Measurements from ENCODE around the gene H2AZ1.
"Not testable (repeated sequence)": the region's sequence is repeated elsewhere in the genome, so short reads cannot be mapped to it uniquely, and the experiment has no call there.

Gene H2AZ1

DNA sequence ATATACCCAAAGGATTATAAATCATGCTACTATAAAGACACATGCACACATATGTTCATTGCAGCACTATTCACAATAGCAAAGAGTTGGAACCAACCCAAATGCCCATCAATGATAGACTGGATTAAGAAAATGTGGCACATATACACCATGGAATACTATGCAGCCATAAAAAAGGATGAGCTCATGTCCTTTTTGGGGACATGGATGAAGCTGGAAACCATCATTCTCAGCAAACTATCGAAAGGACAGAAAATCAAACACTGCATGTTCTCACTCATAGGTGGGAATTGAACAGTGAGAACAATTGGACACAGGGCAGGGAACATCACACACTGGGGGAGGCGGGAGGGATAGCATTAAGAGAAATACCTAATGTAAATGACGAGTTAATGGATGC lies 8.1 kb upstream of the H2AZ1 start:
- H3K9me3 ChIP-seq (ENCODE audit: control insufficient read depth, insufficient read depth, low read depth, low read length); H3K36me3 ChIP-seq (ENCODE audit: control insufficient read depth in 2 of 2, insufficient read depth in 1 of 2, low read length in 2 of 2); H3K27ac ChIP-seq (ENCODE audit: extremely low read depth, low read depth, low read length); H3K4me3 ChIP-seq (ENCODE audit: low read depth, low read length); H3K4me1 ChIP-seq (ENCODE audit: control insufficient read depth, insufficient read depth, low read length); CTCF ChIA-PET: not testable (repeated sequence)
- POLR2A ChIA-PET: interaction anchor here (1.3 kb wide), 1 partner anchor 8 kb away, joined by 4 read pairs; no protein-coding TSS in a partner anchor
- peak; percentile 87 for TF ChIP-seq ZNF146 (tag by site-specific recombination; IDR thresholded peaks at IDR 0.05)

DNA sequence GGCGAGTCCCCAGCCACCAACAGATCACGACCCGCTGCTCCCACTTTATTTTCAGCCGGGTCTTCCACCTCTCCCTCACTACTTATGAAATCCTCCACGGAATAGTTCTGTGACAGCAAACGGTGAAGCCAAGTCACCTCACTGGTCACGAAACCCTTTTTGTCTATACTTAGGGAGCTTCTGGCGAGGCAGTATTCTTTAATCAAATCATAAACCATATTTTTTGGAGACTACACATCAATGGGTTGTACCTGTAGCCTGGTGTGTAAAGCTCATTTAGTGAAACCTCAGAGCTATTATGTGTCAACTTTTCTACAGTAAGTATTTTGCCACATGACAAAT lies 809 bp upstream of the H2AZ1 start:
- Histone ChIP-seq H3K4me1 (ENCODE audit: control insufficient read depth, insufficient read depth, low read length) (no peaks in the 10 kb centered on the region), H3K27ac (ENCODE audit: extremely low read depth, low read depth, low read length) (peak overlapping the region; percentile 58; the same call in 1 of the 2 replicates), H3K9me3 (ENCODE audit: control insufficient read depth, insufficient read depth, low read depth, low read length) (no peaks in the 10 kb centered on the region), H3K4me3 (ENCODE audit: low read depth, low read length) (peak overlapping the region; percentile 66), H3K36me3 (ENCODE audit: control insufficient read depth in 2 of 2, insufficient read depth in 1 of 2, low read length in 2 of 2) (peaks cover 0 to 25% of the 10 kb centered on the region in 2 experiments; a peak in 1 of 3 replicates)
- ChIA-PET POLR2A (interaction anchor here (0.7 to 1.4 kb wide), 14 partner anchors 8 to 387 kb away, joined by 3 to 10 read pairs (median 4); partner anchors contain the start of gene TRMT10A), CTCF (no interaction called here)
- TF ChIP-seq ZNF335 (tag by site-specific recombination; conservative IDR thresholded peaks at IDR 0.05) (peak; percentile 58; the same call in 1 of the 2 replicates), ZNF777 (tag by site-specific recombination; IDR thresholded peaks at IDR 0.05; ENCODE audit: borderline replicate concordance) (no peak), ZBTB48 (tag by site-specific recombination; IDR thresholded peaks at IDR 0.05) (no peak), ZNF311 (tag by site-specific recombination; IDR thresholded peaks at IDR 0.05; ENCODE audit: borderline replicate concordance) (no peak)

DNA sequence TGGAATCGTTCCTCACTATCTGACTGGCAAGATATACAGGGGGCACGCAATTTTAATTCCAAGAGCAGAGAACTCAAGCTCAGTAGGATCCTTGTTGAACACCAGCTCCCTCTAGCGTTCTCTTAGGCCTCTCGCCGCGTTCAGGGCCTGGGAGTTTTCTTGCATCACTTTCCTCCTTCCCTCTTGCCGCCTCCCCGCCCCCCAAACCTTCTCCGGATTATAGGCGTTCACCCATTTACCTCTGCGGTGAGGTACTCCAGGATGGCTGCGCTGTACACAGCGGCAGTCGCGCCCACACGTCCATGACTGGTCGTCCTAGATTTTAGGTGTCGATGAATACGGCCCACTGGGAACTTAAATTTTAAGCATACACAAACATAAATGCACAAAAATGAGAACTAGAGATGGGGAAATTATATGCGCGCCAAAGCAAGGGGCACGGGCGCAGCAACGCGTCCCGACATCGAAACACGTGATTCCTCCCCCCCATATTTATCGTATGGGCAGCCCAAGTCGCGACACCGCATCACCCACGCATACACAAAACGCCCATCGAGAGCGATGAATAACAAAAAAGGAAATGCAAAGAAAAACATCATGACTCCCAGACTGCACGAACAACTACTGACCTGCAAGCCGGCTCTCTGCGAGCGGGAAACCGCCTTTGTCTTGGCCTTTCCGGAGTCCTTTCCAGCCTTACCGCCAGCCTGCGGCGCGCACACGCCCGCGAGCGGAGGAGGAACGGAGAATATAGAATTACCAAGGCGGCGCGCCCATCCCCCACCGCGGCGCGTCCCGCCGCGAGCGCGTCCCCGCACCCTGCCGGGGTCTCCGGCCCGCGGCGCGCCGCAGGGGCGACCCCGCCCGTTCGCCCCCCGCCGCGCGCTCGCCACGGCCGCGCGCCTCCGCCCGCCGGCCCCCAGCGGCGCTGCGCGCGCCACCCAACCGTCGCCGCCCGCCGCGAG lies 759 bp downstream of the H2AZ1 start:
- Histone ChIP-seq H3K9me3 (ENCODE audit: control insufficient read depth, insufficient read depth, low read depth, low read length) (no peaks in the 10 kb centered on the region), H3K4me3 (ENCODE audit: low read depth, low read length) (peak overlapping the region; percentile 77), H3K4me1 (ENCODE audit: control insufficient read depth, insufficient read depth, low read length) (no peaks in the 10 kb centered on the region), H3K27ac (ENCODE audit: extremely low read depth, low read depth, low read length) (peak overlapping the region; percentile 95), H3K36me3 (ENCODE audit: control insufficient read depth in 2 of 2, insufficient read depth in 1 of 2, low read length in 2 of 2) (peaks cover 3 to 31% of the 10 kb centered on the region in 2 experiments; a peak in 1 of 3 replicates)
- ChIA-PET POLR2A (interaction anchor here (0.6 to 1.4 kb wide), 12 partner anchors 9 to 1688 kb away, joined by 3 to 11 read pairs (median 5); partner anchors contain the start of genes LAMTOR3, PPP3CA, RAP1GDS1 and TRMT10A), CTCF (interaction anchor here (0.7 to 1.4 kb wide), 6 partner anchors 41 to 145 kb away, joined by 3 to 4 read pairs (median 3); no protein-coding TSS in a partner anchor)
- TF ChIP-seq ZNF530 (tag by site-specific recombination; IDR thresholded peaks at IDR 0.05; ENCODE audit: low read depth) (no peak), TRIM28 (IDR thresholded peaks at IDR 0.05; ENCODE audit: borderline replicate concordance, low read length) (peak; percentile 87; the same call in 1 of the 2 replicates), SP7 (tag by site-specific recombination; IDR thresholded peaks at IDR 0.05) (peak; percentile 53), EGR2 (tag by site-specific recombination; IDR thresholded peaks at IDR 0.05; ENCODE audit: low read depth) (peak; percentile 50; the same call in 1 of the 2 replicates), ZNF324 (tag by site-specific recombination; IDR thresholded peaks at IDR 0.05) (0 out of 2 replicates have a peak, but pooled peaks have one; percentile 15), MZF1 (tag by site-specific recombination; IDR thresholded peaks at IDR 0.05; ENCODE audit: borderline replicate concordance) (no peak), ZNF623 (tag by site-specific recombination; IDR thresholded peaks at IDR 0.05) (peak; percentile 12; the same call in 1 of the 2 replicates), ZEB2 (tag by site-specific recombination; IDR thresholded peaks at IDR 0.05) (peak; percentile 81), IKZF3 (tag by site-specific recombination; IDR thresholded peaks at IDR 0.05) (peak; percentile 45; the same call in 1 of the 2 replicates), ZNF558 (tag by site-specific recombination; IDR thresholded peaks at IDR 0.05) (0 out of 2 replicates have a peak, but pooled peaks have one; percentile 13), ZFHX2 (tag by site-specific recombination; conservative IDR thresholded peaks at IDR 0.05) (peak; percentile 75), ZNF341 (tag by site-specific recombination; IDR thresholded peaks at IDR 0.05; ENCODE audit: low read depth) (peak; percentile 51), YY1 (tag by site-specific recombination; IDR thresholded peaks at IDR 0.05) (0 out of 2 replicates have a peak, but pooled peaks have one; percentile 23), ZNF16 (tag by site-specific recombination; IDR thresholded peaks at IDR 0.05; ENCODE audit: low read depth) (no peak), KLF16 (tag by site-specific recombination; IDR thresholded peaks at IDR 0.05) (0 out of 2 replicates have a peak, but pooled peaks have one; percentile 12)
- TF ChIP-seq, protein P1, sequence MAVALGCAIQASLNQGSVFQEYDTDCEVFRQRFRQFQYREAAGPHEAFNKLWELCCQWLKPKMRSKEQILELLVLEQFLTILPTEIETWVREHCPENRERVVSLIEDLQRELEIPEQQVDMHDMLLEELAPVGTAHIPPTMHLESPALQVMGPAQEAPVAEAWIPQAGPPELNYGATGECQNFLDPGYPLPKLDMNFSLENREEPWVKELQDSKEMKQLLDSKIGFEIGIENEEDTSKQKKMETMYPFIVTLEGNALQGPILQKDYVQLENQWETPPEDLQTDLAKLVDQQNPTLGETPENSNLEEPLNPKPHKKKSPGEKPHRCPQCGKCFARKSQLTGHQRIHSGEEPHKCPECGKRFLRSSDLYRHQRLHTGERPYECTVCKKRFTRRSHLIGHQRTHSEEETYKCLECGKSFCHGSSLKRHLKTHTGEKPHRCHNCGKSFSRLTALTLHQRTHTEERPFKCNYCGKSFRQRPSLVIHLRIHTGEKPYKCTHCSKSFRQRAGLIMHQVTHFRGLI (tag by site-specific recombination; IDR thresholded peaks at IDR 0.05): peak; percentile 36; the same call in 1 of the 2 replicates
- TF ChIP-seq, protein P2, sequence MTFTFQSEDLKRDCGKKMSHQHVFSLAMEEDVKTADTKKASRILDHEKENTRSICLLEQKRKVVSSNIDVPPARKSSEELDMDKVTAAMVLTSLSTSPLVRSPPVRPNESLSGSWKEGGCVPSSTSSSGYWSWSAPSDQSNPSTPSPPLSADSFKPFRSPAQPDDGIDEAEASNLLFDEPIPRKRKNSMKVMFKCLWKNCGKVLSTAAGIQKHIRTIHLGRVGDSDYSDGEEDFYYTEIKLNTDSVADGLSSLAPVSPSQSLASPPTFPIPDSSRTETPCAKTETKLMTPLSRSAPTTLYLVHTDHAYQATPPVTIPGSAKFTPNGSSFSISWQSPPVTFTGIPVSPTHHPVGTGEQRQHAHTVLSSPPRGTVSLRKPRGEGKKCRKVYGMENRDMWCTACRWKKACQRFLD (tag by site-specific recombination; IDR thresholded peaks at IDR 0.05): no peak
- TF ChIP-seq, protein P3, sequence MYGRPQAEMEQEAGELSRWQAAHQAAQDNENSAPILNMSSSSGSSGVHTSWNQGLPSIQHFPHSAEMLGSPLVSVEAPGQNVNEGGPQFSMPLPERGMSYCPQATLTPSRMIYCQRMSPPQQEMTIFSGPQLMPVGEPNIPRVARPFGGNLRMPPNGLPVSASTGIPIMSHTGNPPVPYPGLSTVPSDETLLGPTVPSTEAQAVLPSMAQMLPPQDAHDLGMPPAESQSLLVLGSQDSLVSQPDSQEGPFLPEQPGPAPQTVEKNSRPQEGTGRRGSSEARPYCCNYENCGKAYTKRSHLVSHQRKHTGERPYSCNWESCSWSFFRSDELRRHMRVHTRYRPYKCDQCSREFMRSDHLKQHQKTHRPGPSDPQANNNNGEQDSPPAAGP (tag by site-specific recombination; IDR thresholded peaks at IDR 0.05): 0 out of 2 replicates have a peak, but pooled peaks have one; percentile 3
- TF ChIP-seq, protein P4, sequence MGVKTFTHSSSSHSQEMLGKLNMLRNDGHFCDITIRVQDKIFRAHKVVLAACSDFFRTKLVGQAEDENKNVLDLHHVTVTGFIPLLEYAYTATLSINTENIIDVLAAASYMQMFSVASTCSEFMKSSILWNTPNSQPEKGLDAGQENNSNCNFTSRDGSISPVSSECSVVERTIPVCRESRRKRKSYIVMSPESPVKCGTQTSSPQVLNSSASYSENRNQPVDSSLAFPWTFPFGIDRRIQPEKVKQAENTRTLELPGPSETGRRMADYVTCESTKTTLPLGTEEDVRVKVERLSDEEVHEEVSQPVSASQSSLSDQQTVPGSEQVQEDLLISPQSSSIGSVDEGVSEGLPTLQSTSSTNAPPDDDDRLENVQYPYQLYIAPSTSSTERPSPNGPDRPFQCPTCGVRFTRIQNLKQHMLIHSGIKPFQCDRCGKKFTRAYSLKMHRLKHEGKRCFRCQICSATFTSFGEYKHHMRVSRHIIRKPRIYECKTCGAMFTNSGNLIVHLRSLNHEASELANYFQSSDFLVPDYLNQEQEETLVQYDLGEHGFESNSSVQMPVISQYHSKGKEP (tag by site-specific recombination; IDR thresholded peaks at IDR 0.05): peak; percentile 8; the same call in 1 of the 2 replicates
